Lower lobe of right lung (tissue), 2 donors: Measurements from ENCODE around the gene C1orf56. TPM values are rescaled to one million over a fixed set of nuclear protein-coding genes. Genes with fewer than 3 reads are reported as not detected.

Experiments used
- ATAC-seq, 2 donors: fragments of 200-7000 bp; cut with Tn5 transposase; one replicate each; pipeline ENCODE4 v1.9.1; 2020 to 2022; ENCODE audit warnings: mild to moderate bottlenecking in 2 of 2, moderate library complexity in 2 of 2
- DNase-seq: peaks from one replicate; pipeline ENCODE4 v3.0.0-alpha.2; 2020
- H3K27ac ChIP-seq: fragments of 200-600 bp; one replicate; pipeline ENCODE4 v1.8.0; 2022
- H3K27me3 ChIP-seq: fragments of 200-600 bp; one replicate; pipeline ENCODE4 v1.8.0; 2022; ENCODE audit warnings: low read depth
- H3K36me3 ChIP-seq: fragments of 200-600 bp; one replicate; pipeline ENCODE4 v1.8.0; 2022; ENCODE audit warnings: mild to moderate bottlenecking
- H3K4me1 ChIP-seq: fragments of 200-600 bp; one replicate; pipeline ENCODE4 v1.8.0; 2022
- H3K4me3 ChIP-seq: fragments of 200-600 bp; one replicate; pipeline ENCODE4 v1.8.0; 2022; ENCODE audit warnings: mild to moderate bottlenecking
- H3K9me3 ChIP-seq: fragments of 200-600 bp; one replicate; pipeline ENCODE4 v1.8.0; 2022
- intact Hi-C: fragments of 100-400 bp; cut with DNase I; formaldehyde crosslinking; loops from one replicate; pipeline ENCODE4 v1.11.0; 2022
- total RNA-seq: library from RNA; stranded (reverse); fragmentation: NEBNext Ultra II Directional; extraction: Animal tissue kit (Norgen Biotek cat#: 25700); gene quantifications from one replicate; pipeline ENCODE4 v1.2.1, GENCODE V29; 2021
- TF ChIP-seq, protein P1 (sequence below): fragments of 200-600 bp; IDR thresholded peaks from one replicate; pipeline ENCODE4 v1.8.0; 2022; ENCODE audit warnings: antibody characterized with exemption, mild to moderate bottlenecking
- donor health status: DM: no; HTN: yes; CAD: no; lungs with severe emphysema.

C1orf56 gene
- total RNA-seq, 1 donor from 2014 or later: 4.8 TPM

DNA sequence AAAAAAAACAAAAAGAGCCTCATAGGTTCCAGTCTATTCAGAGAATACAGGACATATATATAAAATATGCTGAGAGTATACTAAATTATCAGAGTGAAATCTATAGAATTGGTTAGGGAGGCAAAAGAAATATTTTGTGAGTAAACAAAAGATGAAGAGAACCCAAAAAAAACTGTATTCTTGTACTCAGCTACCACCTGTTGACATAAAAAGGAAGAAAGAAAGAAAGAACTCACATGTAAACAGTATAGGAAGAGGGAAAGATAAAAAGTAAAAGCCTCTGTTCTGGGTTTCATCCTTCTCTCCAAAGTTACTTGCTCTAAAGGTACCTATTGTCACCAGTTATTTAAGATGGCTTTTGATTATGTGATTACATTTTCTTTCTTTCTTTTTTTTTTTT lies 21.1 kb upstream of the C1orf56 start:
- intact Hi-C loops: no loop called here
- TF ChIP-seq, protein P1, sequence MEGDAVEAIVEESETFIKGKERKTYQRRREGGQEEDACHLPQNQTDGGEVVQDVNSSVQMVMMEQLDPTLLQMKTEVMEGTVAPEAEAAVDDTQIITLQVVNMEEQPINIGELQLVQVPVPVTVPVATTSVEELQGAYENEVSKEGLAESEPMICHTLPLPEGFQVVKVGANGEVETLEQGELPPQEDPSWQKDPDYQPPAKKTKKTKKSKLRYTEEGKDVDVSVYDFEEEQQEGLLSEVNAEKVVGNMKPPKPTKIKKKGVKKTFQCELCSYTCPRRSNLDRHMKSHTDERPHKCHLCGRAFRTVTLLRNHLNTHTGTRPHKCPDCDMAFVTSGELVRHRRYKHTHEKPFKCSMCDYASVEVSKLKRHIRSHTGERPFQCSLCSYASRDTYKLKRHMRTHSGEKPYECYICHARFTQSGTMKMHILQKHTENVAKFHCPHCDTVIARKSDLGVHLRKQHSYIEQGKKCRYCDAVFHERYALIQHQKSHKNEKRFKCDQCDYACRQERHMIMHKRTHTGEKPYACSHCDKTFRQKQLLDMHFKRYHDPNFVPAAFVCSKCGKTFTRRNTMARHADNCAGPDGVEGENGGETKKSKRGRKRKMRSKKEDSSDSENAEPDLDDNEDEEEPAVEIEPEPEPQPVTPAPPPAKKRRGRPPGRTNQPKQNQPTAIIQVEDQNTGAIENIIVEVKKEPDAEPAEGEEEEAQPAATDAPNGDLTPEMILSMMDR: no peak
- Histone ChIP-seq H3K4me3 (no peak overlapping the region), H3K9me3 (no peaks in the 10 kb centered on the region), H3K36me3 (peaks cover 70% of the 10 kb centered on the region), H3K27ac (no peak overlapping the region), H3K27me3 (no peaks in the 10 kb centered on the region), H3K4me1 (no peaks in the 10 kb centered on the region)
- ATAC-seq (no peak), DNase-seq (no peak)

DNA sequence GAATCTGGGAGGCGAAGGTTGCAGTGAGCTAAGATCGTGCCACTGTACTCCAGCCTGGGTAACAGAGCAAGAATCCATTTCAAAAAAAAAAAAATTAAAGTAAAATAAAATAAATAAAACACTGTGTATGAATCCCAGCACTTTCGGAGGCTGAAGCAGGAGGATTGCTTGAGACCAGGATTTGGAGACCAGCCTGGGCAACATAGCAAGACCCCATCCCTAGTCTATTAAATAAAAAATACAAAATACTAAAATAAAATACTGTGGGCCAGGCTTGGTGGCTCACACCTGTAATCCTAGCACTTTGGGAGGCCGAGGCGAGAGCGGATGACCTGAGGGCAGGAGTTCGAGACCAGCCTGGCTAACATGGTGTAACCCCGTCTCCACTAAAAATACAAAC lies 15.4 kb upstream of the C1orf56 start:
- no peak for DNase-seq
- intact Hi-C loops: no loop called here
- no peaks in the 10 kb centered on the region for H3K9me3 ChIP-seq
- no peak overlapping the region for H3K27ac ChIP-seq
- H3K27me3 ChIP-seq: no peaks in the 10 kb centered on the region
- TF ChIP-seq, protein P1: no peak
- no peak overlapping the region for H3K4me3 ChIP-seq
- peaks cover 70% of the 10 kb centered on the region for H3K36me3 ChIP-seq
- no peaks in the 10 kb centered on the region for H3K4me1 ChIP-seq
- ATAC-seq: no peak

DNA sequence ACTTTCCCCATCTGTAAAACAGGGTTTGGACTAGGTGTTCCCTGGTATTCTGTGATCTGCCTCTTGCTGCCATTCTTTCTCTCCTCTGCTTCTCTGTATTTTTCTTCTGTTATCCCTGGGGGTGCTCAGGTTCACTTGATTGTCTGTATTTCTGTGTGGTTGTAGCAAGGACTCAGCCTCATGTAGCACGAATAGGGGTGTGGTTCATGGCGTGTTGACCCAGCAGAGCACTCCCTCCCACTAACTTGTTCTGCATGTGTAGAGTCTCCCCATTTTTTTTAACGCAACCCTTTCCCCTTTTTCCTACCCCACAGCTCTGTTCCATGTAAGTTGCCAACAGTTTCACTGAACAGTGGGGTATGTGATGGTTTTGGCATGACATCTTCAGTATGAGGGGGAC lies 12.4 kb upstream of the C1orf56 start:
- intact Hi-C loops: no loop called here
- no peak for ATAC-seq
- H3K4me3 ChIP-seq: no peak overlapping the region
- DNase-seq: no peak
- no peaks in the 10 kb centered on the region for H3K27me3 ChIP-seq
- no peaks in the 10 kb centered on the region for H3K4me1 ChIP-seq
- no peaks in the 10 kb centered on the region for H3K9me3 ChIP-seq
- H3K36me3 ChIP-seq: peaks cover 44% of the 10 kb centered on the region
- H3K27ac ChIP-seq: no peak overlapping the region
- TF ChIP-seq, protein P1: no peak

DNA sequence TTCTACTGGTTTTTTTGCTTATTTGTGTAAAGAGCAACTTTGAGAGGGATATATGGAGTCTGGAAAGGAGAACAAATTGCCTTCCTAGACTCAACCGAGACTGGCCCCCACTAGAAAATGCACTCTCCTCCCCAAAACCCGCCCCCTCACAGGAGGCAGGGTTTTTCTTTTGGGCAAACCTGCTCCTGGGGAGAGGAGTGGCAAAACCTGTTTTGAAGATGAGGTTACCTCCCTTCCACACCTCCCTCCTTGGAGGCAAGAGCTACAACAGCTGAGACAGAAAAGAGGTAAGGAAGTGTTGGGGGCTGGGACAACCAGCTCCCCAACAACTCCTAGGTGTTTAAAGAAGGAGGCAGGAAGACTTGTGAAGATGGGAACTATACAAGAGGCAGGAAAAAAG lies 11.2 kb upstream of the C1orf56 start, which contains the start of gene BNIPL:
Gene BNIPL (plus strand): TSS at position 231 of the 400 bp plus-strand sequence. CDS start 140 bp downstream, at position 371.
- Histone ChIP-seq H3K27ac (no peak within 1 kb of the TSS), H3K9me3 (no peaks in the 10 kb centered on the region), H3K36me3 (peaks cover 32% of the 10 kb centered on the region), H3K27me3 (no peaks in the 10 kb centered on the region), H3K4me1 (no peaks in the 10 kb centered on the region), H3K4me3 (peak within 1 kb of the TSS; percentile 18)
- peak; percentile 78 to 83 for ATAC-seq
- intact Hi-C loops: no loop called here
- TF ChIP-seq, protein P1: no peak
- no peak for DNase-seq

DNA sequence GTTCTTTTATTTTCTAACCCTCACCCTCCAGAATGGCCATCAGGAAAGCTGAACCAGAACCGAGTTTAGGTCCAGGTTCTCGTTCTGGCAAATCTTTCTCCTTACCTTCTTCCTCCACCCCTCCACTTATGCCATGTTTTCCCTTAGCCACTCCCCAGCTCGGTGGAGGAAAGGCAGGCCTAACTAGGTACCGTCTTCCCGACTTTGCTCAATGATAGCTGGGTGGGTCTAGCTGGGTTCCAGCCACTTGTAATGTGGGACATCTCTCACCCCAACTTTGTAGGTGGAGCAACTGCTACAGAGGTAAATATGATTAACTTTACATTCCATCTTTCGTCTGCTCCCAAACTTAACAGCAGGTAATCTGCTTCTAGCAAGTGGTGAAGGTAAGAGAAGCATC lies 10.5 kb upstream of the C1orf56 start:
- no peak for DNase-seq
- ATAC-seq: no peak
- peaks cover 25% of the 10 kb centered on the region for H3K36me3 ChIP-seq
- no peaks in the 10 kb centered on the region for H3K27me3 ChIP-seq
- intact Hi-C loops: no loop called here
- no peaks in the 10 kb centered on the region for H3K4me1 ChIP-seq
- TF ChIP-seq, protein P1: no peak
- H3K9me3 ChIP-seq: no peaks in the 10 kb centered on the region
- peak overlapping the region; percentile 18 for H3K4me3 ChIP-seq
- H3K27ac ChIP-seq: no peak overlapping the region

DNA sequence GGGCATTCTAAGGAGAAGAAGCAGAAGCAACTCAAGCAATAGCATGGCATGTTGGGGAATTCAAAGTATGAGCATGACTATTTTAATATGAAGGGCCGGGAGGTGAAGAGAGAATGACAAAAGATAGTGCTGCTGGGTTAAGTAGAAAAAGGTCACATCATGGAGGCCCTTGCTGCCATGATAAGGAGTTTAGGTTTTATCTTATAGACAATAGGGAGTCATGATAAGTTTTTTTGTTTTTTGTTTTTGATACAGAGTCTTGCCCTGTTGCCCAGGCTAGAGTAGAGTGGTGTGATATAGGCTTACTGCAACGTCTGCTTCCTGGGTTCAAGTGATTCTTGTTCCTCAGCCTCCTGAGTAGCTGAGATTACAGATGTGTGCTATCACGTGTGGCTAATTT lies 8.0 kb upstream of the C1orf56 start:
- ATAC-seq (no peak), DNase-seq (no peak)
- Histone ChIP-seq H3K27me3 (no peaks in the 10 kb centered on the region), H3K9me3 (no peaks in the 10 kb centered on the region), H3K27ac (no peak overlapping the region), H3K4me1 (no peaks in the 10 kb centered on the region), H3K36me3 (peaks cover 6% of the 10 kb centered on the region), H3K4me3 (no peak overlapping the region)
- intact Hi-C loops: no loop called here
- TF ChIP-seq, protein P1: no peak
